Measurements from ENCODE around the gene PTPRK. TPM values are rescaled to one million over a fixed set of nuclear protein-coding genes. Genes with fewer than 3 reads are reported as not detected.

PTPRK gene
- total RNA-seq, 1 donor from 2014 or later = 43.0 TPM

DNA sequence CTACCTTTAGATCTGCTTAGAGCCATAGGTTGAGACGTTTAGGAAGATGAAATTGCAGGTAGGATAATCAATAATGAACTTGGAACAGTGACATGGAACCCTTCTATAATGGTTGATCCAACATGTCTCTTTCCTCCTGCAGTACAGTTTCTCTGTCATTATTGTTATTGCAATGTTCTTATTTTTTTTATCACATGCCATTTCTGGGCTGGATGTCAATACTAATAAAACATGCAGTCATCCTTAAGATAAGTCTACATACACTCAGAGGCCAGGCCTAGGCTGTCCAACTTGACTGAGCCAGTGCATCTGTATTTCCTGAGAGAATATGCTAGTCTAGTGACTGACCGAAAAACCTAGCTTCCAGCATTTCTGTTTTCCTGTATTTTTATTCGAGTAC, 544.3 kb downstream of the PTPRK start:
- DNase-seq (no peak), ATAC-seq (no peak)
- intact Hi-C loops (cut with micrococcal nuclease) = no loop called here

DNA sequence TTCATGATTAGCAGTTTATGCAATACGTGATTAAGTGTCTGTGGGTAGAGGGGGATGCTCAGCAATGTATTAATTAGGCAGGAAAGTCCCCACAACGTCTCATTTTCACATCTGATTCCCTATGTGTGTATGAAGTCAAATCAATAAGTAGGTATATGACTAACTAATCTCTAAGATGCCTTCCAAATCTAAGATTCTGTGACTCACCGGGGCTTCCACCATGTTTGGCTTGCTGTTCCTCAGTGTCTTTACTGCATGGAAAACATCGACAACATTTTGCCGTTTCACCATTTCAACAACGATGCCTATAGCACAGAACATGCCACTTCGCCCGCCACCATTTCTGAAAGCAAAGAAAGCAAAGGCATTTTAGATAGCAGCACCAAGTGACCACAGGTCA, 547.6 kb downstream of the PTPRK start:
- intact Hi-C loops (cut with micrococcal nuclease) = no loop called here
- ATAC-seq (no peak), DNase-seq (no peak)

GRCh38 chr6:127971945-127972391, 548.4 kb downstream of the PTPRK start:
- intact Hi-C loops (cut with micrococcal nuclease) = no loop called here
- no peak for DNase-seq
- ATAC-seq = no peak

- intact Hi-C loops (cut with micrococcal nuclease) = no loop called here
- DNase-seq (no peak), ATAC-seq (no peak)
These were observed 549.0 kb downstream of the PTPRK start for GRCh38 chr6:127971386-127971785.

DNA sequence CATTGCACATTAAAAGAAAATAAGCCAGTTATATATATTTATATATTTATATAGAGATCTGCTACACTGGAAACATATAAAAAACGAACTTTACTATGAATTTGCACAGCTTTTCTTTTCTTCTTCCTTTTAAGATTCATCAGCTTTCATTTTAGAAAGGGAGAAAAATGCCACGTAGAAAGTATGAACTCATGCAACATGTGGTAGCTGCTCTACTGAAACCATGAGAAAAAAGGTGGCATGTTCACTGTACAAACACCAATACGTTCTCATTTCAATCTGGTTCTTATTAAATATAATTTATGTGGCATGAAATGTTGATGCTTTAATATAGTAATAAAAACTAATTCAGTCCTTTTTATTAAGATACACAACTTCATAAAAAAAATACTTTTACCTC, 550.7 kb downstream of the PTPRK start:
- intact Hi-C loops (cut with micrococcal nuclease) = no loop called here
- ATAC-seq = no peak
- DNase-seq = no peak

GRCh38 chr6:127968394-127968793, 552.0 kb downstream of the PTPRK start:
- intact Hi-C loops (cut with micrococcal nuclease) = no loop called here
- no peak for DNase-seq
- no peak for ATAC-seq

GRCh38 chr6:127967708-127968107, 552.7 kb downstream of the PTPRK start:
- intact Hi-C loops (cut with micrococcal nuclease) = no loop called here
- ATAC-seq (no peak), DNase-seq (no peak)

- DNase-seq (no peak), ATAC-seq (no peak)
- intact Hi-C loops (cut with micrococcal nuclease) = no loop called here
These were observed 553.8 kb downstream of the PTPRK start for GRCh38 chr6:127966616-127967015.

- ATAC-seq = no peak
- no peak for DNase-seq
- intact Hi-C loops (cut with micrococcal nuclease) = no loop called here
These were observed 556.9 kb downstream of the PTPRK start for GRCh38 chr6:127963495-127963894.

DNA sequence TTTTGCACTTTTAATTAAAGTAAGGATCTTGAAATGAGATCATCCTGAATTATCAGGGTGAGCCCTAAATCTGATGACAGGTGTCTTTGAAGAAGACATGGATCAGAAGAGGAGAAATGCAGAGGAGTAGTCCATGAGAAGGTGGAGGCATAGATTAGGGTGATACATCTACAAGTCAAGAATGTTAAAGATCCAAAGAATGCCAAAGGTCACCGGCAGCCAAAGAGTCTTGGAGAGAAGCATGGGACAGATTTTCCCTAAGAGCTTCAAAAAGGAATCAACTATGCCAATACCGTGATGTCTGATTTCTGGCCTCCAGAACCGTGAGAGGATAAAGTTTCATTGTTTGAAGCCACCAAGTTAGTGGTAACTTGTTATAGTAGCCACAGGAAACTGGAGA, 560.5 kb downstream of the PTPRK start:
- DNase-seq = no peak
- intact Hi-C loops (cut with micrococcal nuclease) = no loop called here
- ATAC-seq = no peak

GRCh38 chr6:127956956-127957355, 563.4 kb downstream of the PTPRK start:
- DNase-seq = no peak
- no peak for ATAC-seq
- intact Hi-C loops (cut with micrococcal nuclease) = no loop called here

- DNase-seq (no peak), ATAC-seq (no peak)
- intact Hi-C loops (cut with micrococcal nuclease) = no loop called here
These were observed 564.0 kb downstream of the PTPRK start for GRCh38 chr6:127956260-127956888.

GRCh38 chr6:127954082-127954481, 566.3 kb downstream of the PTPRK start:
- intact Hi-C loops (cut with micrococcal nuclease) = no loop called here
- no peak for DNase-seq
- ATAC-seq = no peak

DNA sequence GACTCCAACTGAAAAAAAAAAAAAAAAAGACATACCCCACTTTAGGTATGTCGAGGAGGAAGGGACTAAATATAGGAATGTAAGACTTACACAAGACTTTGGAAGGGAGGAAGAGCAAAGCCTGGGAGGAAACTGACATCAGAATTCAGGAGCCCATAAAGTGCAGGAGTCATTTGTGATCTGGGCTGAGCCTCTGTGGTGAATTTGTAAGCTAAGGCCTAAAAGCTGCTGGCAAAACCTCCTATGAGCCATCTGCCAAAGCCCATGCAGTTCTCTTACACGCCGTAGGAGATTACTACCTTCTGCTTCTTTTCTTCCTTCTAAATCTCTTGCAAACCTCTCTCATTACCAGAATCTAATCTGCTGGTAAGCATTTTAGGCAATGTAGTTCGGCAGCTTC, 567.6 kb downstream of the PTPRK start:
- intact Hi-C loops (cut with micrococcal nuclease) = no loop called here
- ATAC-seq (no peak), DNase-seq (no peak)

DNA sequence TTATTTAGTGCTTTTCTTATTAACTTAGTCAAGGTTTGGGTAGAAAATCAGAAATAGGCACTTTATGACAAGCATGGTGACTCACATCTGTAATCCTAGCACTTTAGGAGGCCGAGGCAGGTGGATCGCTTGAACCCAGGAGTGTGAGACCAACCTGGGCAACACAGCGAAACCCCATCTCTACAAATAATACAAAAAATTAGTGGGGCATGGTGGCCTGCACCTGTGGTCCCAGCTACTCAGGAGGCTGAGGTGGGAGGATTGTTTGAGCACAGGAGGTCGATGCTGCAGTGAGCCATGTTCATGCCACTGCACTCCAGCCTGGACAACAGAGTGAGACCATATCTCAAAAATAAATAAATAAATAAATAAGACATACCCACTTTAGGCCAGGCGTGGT, 568.2 kb downstream of the PTPRK start:
- ATAC-seq (no peak), DNase-seq (no peak)
- intact Hi-C loops (cut with micrococcal nuclease) = no loop called here

DNA sequence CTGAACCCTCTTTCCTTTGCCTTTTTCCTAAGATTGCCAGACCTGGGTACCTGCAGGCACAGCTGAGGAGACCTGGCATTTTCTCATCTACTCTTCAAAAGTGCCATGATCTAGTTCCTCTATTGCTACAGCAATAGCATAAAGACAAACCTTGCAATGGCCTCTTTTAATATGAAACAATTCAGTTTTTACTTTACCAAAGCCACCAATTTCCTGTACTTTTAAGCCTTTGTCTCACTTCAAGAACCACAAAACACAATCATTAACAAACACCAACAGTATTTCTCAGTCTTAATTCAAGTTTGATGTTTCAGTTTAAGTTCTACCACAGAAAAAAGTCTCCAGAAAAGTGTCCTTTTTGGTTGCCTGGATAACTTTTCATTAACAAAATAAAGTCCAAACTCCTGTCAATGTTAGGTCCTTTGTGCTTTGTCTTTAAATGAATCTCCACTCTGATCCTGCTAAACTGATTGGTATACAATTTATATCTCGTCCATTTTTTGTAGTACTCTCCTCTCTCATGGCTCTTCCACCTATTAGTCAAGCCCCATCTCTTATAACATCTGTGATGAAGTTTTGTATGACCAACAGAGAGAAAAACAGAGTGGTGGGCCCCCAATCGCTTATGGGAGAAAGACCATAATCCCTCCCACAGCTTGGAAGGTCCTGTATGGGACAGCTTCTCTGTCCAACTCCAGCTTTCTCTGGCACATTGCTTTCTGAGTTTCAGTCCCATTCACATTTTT, 569.1 kb downstream of the PTPRK start:
- DNase-seq (no peak), ATAC-seq (no peak)
- intact Hi-C loops (cut with micrococcal nuclease) = no loop called here

- DNase-seq (no peak), ATAC-seq (no peak)
- intact Hi-C loops (cut with micrococcal nuclease) = no loop called here
These were observed 569.7 kb downstream of the PTPRK start for GRCh38 chr6:127950566-127951145.

DNA sequence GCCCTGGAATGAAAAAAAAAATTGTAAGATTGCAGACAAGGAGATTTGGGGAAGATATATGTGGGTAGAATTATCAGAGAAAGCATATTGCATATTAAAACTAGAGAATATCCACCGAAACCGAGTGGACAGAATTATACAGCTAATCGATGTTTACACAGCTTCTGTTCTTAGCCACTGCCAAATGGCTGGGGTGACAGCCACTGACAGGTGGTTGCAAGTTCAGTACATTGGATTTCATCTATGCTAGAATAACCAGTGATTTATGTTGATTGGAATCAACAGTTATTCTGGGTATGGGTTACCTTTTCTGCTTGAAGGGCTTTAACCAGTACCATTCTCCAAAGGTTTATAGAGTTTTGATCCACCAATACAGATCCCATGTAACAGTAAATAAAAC, 571.1 kb downstream of the PTPRK start:
- intact Hi-C loops (cut with micrococcal nuclease) = no loop called here
- DNase-seq = no peak
- ATAC-seq = no peak

DNA sequence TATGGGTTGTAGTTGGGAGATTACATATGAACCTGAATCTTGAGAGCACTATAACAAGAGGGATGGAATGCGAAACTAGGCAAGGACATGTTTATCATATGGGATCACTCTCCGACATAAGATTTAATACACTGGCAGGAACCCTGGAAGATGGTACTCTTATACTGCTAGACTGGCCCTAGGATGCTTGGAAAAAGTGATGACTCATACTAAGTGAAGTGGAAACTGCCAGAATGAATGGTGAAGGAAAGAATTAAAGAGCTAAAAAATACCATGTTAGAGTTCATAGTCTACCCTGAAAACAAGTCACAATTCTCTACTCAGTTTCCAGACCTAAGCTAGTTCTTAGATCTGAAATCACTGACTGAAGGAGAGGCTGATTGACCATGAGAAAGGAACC, 574.0 kb downstream of the PTPRK start:
- DNase-seq (no peak), ATAC-seq (no peak)
- intact Hi-C loops (cut with micrococcal nuclease) = no loop called here

DNA sequence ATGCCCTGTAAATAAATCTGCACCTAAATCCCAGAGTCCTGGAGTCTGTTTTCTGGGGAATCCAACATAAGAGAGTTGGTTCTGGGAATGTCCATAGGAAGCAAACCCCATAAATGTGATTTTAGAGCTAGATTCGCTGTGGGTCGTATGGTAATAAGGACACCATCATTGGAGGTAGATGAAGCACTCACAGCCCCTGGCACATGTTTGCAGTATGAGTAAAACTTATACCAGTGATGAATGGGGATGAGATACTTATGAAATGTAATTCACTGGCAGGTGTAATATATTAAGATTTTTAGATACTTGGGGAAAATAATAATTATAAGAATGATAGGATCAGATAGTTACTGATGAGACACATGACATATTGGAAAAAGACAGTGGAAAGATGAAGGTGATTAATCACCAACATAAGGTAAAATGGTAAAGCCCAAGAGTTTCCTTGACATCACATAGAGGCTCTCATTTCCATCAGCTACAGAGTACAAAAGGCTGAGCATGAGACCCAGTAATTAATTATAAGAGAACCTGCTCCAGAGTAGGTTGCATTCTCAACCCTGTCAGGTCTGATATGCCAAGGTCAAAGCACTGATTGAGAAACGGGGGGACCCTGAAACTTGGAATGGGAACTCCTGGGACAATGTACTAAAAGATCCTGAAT, 574.8 kb downstream of the PTPRK start:
- intact Hi-C loops (cut with micrococcal nuclease) = no loop called here
- ATAC-seq = no peak
- DNase-seq = no peak

All from left ventricle myocardium superior (tissue), 1 donor.